Left lung (tissue), 10 donors: Measurements from ENCODE around the gene RERE. TPM values are rescaled to one million over a fixed set of nuclear protein-coding genes. Genes with fewer than 3 reads are reported as not detected.
A peak's percentile ranks its signal among the peaks of the same experiment; 100 is the strongest.

Experiments used
- ATAC-seq: fragments of 200-7000 bp; cut with Tn5 transposase; one replicate; pipeline ENCODE4 v1.9.1; 2020; ENCODE audit warnings: moderate library complexity
- DNase-seq, 4 donors: peaks; one replicate each; pipeline ENCODE4 v3.0.0-alpha.2; 2013 to 2020
- H3K27ac ChIP-seq, 2 donors: fragments of 200-600 bp; sonication (generic) in 1 of 2; one replicate each; pipeline versions ENCODE4 v1.5.0 to v1.8.0; 2020 to 2021
- H3K27me3 ChIP-seq, 2 donors: fragments of 200-600 bp; sonication (generic) in 1 of 2; one replicate each; pipeline versions ENCODE4 v1.5.0 to v1.8.0; 2020 to 2021
- H3K36me3 ChIP-seq, 2 donors: fragments of 200-600 bp; sonication (generic) in 1 of 2; one replicate each; pipeline versions ENCODE4 v1.5.0 to v1.8.0; 2020 to 2021
- H3K4me1 ChIP-seq, 2 donors: fragments of 200-600 bp; one replicate each; pipeline ENCODE4 v1.8.0; 2021
- H3K4me3 ChIP-seq, 2 donors: fragments of 200-600 bp; sonication (generic) in 1 of 2; one replicate each; pipeline versions ENCODE4 v1.5.0 to v1.8.0; 2020 to 2021; ENCODE audit warnings: mild to moderate bottlenecking in 1 of 2
- H3K9me3 ChIP-seq, 2 donors: fragments of 200-600 bp; sonication (generic) in 1 of 2; one replicate each; pipeline versions ENCODE4 v1.5.0 to v1.8.0; 2020 to 2021
- intact Hi-C, 2 donors: fragments of 100-400 bp; cut with DNase I; formaldehyde crosslinking; loops; one replicate each; pipeline versions ENCODE4 v1.11.2 to v1.14.2; 2022
- polyA plus RNA-seq, 6 donors: library from polyadenylated mRNA; unstranded; fragments of 120-200 nt; gene quantifications; one replicate each; pipeline ENCODE4 v1.2.1, GENCODE V29; 2013; ENCODE audit not compliant: insufficient read length in 6 of 6
- total RNA-seq, 2 donors: library from RNA; stranded (reverse); fragmentation: NEBNext Ultra II Directional; extraction: Animal tissue kit (Norgen Biotek cat#: 25700); gene quantifications; one replicate each; pipeline ENCODE4 v1.2.1, GENCODE V29; 2021
- TF ChIP-seq, protein P1 (sequence below), 2 donors: fragments of 200-600 bp; sonication (generic) in 1 of 2; IDR thresholded peaks; one replicate each; pipeline versions ENCODE4 v1.5.0 to v1.8.0; 2021; ENCODE audit warnings: antibody characterized with exemption in 2 of 2
- donor health status: DM: no; HTN: yes; CAD: no.
- donor health status: DM: no; HTN: no; CAD: no.

The RERE gene
- total and polyA plus RNA-seq, 8 donors: 73.3 to 135 (median 130) TPM

DNA sequence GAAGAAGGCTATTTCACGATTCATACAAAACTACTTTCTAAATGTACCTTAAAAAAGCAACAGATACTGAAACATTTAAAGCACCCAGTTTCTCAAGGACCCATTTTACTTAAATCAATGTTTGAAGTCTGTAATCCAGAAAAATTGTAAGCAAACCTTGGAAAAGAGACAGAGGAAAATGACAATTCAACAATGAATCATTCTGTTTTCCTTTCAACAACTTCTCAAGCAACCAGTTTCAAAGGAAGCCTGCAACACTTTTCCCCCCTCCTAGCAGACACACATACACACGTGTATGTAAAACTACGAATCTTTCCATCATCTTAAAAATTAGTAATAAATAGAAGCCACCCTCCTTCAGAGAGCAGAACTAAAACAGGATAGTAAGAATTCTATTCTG lies 1.2 kb downstream of the RERE start:
- Histone ChIP-seq H3K4me3 (peak overlapping the region; percentile 66 to 75), H3K27me3 (no peaks in the 10 kb centered on the region), H3K36me3 (no peaks in the 10 kb centered on the region), H3K9me3 (no peaks in the 10 kb centered on the region), H3K4me1 (peaks cover 20 to 48% of the 10 kb centered on the region in 2 donors), H3K27ac (peak overlapping the region; percentile 93 to 96)
- TF ChIP-seq, protein P1, sequence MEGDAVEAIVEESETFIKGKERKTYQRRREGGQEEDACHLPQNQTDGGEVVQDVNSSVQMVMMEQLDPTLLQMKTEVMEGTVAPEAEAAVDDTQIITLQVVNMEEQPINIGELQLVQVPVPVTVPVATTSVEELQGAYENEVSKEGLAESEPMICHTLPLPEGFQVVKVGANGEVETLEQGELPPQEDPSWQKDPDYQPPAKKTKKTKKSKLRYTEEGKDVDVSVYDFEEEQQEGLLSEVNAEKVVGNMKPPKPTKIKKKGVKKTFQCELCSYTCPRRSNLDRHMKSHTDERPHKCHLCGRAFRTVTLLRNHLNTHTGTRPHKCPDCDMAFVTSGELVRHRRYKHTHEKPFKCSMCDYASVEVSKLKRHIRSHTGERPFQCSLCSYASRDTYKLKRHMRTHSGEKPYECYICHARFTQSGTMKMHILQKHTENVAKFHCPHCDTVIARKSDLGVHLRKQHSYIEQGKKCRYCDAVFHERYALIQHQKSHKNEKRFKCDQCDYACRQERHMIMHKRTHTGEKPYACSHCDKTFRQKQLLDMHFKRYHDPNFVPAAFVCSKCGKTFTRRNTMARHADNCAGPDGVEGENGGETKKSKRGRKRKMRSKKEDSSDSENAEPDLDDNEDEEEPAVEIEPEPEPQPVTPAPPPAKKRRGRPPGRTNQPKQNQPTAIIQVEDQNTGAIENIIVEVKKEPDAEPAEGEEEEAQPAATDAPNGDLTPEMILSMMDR (IDR thresholded peaks at IDR 0.05): no peak
- DNase-seq: no peak
- peak; percentile 4 for ATAC-seq
- intact Hi-C loops: no loop called here

DNA sequence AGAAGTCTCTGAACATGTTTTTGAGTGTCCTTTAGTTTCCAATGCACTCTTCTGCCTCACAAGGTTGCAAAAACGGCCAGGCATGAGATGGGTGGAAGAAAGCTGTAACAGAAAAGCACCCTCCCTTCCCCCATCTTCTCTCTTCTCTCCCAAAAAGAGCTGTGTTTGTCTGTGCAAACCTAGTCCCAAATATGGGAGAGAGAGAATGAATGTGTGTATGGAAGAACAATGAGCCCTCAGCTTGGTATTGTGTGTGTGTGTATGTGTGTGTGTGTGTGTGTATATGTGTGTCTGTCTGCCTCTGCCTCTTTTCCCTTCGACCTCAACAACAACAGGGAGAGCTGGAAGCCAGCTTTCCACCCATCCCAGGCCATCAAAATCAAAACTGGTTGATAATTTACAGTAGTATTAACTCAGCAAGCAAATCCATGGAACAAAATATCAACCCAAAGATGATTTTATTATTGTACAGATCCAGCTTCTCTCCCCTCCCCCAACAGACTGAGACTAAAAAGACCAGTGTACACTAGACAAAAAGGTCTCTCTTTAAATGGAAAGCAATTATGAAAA lies 1.8 kb downstream of the RERE start:
- Histone ChIP-seq H3K4me1 (peaks cover 20 to 48% of the 10 kb centered on the region in 2 donors), H3K36me3 (no peaks in the 10 kb centered on the region), H3K27ac (peak overlapping the region; percentile 93 to 96), H3K9me3 (no peaks in the 10 kb centered on the region), H3K27me3 (no peaks in the 10 kb centered on the region), H3K4me3 (peak overlapping the region in 1 of 2 donors; percentile 75)
- no peak for ATAC-seq
- intact Hi-C loops: no loop called here
- peak in 1 of 4 donors; percentile 30 for DNase-seq
- TF ChIP-seq, protein P1 (IDR thresholded peaks at IDR 0.05): no peak

DNA sequence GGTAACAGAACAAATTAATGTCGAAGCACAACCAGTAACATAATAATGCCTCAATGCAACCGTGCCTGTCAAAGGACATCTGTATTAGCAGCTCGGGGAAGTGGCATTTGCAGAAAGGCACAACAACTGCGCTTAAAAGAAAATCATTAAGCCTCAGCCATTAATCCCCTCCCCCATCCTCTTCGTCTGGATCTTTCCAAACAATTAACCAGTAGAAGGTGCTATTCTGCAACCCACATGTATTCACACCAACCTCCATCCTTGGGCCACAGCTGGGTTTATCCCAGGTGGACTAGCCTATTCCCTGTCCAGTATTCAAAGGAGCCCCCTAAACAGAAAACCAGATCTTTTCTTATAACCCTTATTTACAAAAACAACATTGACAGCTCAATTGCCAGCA lies 2.6 kb downstream of the RERE start:
- no peak for DNase-seq
- ATAC-seq: no peak
- Histone ChIP-seq H3K4me1 (peaks cover 20 to 48% of the 10 kb centered on the region in 2 donors), H3K9me3 (no peaks in the 10 kb centered on the region), H3K36me3 (no peaks in the 10 kb centered on the region), H3K27ac (peak overlapping the region in 1 of 2 donors; percentile 45), H3K4me3 (no peak overlapping the region), H3K27me3 (no peaks in the 10 kb centered on the region)
- TF ChIP-seq, protein P1 (IDR thresholded peaks at IDR 0.05): no peak
- intact Hi-C loops: no loop called here

DNA sequence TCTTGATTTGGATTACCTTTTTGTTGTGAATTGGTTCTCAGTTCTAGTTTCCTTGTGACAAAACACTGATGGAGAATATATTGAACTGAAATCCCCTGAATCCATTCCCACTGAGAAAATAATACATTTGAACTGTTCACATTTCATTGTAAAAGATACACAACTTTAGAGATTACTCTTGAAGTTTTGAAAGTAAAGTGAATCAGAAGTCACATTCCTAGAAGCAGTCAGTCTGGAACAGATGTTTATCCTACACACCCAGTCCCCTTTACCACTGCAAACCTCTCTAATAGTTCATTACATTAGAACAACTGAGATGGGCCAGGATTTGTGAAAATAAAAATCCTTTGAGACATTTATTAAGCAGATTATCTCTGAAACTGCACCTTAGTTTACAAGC lies 3.4 kb downstream of the RERE start:
- ATAC-seq (no peak), DNase-seq (no peak)
- Histone ChIP-seq H3K27me3 (no peaks in the 10 kb centered on the region), H3K36me3 (no peaks in the 10 kb centered on the region), H3K9me3 (no peaks in the 10 kb centered on the region), H3K4me3 (no peak overlapping the region), H3K4me1 (peaks cover 20 to 48% of the 10 kb centered on the region in 2 donors), H3K27ac (no peak overlapping the region)
- TF ChIP-seq, protein P1 (IDR thresholded peaks at IDR 0.05): no peak
- intact Hi-C loops: no loop called here

DNA sequence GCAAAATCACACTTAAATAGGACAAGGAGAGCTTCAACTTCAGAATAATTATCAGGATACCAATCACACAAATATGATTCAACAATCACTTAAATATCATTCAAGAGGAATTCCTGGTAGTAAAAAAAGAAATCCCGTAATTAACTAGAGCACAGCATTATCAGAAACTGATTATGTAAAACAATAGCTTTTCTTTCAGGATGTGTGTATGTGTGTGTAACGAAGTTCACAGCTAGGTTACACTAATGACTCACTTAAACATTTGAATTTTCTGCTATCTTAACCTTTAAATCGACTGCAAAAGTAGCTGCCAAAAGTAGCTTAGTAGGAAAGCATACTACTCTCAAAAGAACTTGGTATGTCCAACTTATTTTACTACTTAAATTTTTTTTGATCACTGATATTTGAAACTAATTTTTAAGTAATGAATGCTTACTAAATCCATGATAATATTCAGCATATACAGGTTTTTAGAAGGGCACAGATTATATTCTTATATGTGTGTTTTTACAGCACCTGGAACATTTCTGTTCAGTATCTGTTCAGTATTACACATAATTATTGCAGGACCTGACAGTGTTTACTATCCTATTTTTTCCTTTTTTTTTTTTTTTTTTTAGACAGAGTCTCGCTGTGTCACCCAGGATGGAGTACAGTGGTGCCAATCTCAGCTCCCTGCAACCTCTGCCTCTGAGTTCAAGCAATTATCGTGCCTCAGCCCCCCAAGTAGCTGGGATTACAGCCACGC lies 4.2 kb downstream of the RERE start:
- Histone ChIP-seq H3K27ac (peak overlapping the region in 1 of 2 donors; percentile 2), H3K9me3 (no peaks in the 10 kb centered on the region), H3K36me3 (no peaks in the 10 kb centered on the region), H3K27me3 (no peaks in the 10 kb centered on the region), H3K4me3 (no peak overlapping the region), H3K4me1 (peaks cover 20 to 41% of the 10 kb centered on the region in 2 donors)
- DNase-seq: no peak
- intact Hi-C loops: no loop called here
- ATAC-seq: no peak
- TF ChIP-seq, protein P1 (IDR thresholded peaks at IDR 0.05): no peak
